ENCODE results near the gene TNP2.
"Not testable (repeated sequence)": the region's sequence is repeated elsewhere in the genome, so short reads cannot be mapped to it uniquely, and the experiment has no call there.

The TNP2 gene

DNA sequence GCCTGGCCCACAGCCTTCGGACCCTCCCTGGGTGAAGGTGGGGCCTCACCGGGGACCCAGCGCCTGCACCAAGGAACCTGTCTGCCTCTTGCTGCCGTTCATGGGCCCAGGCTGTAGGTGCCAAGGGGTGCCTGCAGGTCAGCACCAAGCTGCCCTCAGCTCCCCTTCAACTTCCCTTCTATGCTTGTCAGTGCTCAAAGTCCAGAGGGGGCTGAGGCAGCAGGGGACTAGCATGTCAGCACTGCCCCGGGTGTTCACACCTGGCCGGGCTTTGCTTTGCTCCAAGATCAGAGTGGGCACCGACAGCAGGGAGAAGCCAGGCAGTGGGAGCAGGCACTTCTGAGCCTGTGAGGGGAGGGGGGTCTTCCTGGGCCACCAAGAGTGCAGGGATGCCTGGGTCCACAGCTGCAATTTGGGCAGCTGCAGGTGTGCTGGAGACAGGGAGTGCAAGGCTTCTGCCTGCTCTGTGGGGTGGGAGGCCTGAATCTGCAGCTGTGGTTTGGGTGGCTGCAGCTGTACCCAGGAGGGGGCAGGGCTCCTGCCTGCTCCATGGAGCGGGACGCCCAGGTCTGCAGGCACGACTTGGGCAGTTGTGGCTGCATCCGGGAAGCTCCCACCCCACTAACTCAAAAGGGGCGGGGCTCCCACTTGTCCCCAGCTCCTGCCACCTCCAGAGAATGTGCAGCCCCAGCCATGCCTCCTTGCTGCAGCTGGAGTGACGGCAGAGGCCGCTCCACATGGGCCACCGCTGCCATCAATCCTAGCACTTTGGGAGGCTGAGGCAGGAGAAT is 39.6 kb upstream of the TNP2 start:
- H3K4me3 ChIP-seq (ENCODE audit: low read length) = no peak overlapping the region
- no peaks in the 10 kb centered on the region for H3K27me3 ChIP-seq (ENCODE audit: insufficient read depth, low read length)
- WGBS = 84% methylated on average over 15 of the region's 15 CpGs
- no peak overlapping the region for H3K9ac ChIP-seq (ENCODE audit: low read depth, low read length)
- H3K9me3 ChIP-seq (ENCODE audit: insufficient read depth, low read depth, low read length) = no peaks in the 10 kb centered on the region
- H3K4me1 ChIP-seq (ENCODE audit: insufficient read depth, low read length) = peaks cover 14% of the 10 kb centered on the region
- no peaks in the 10 kb centered on the region for H3K36me3 ChIP-seq (ENCODE audit: insufficient read depth, low read length)
- no peak overlapping the region for H3K27ac ChIP-seq (ENCODE audit: low read depth, low read length)

DNA sequence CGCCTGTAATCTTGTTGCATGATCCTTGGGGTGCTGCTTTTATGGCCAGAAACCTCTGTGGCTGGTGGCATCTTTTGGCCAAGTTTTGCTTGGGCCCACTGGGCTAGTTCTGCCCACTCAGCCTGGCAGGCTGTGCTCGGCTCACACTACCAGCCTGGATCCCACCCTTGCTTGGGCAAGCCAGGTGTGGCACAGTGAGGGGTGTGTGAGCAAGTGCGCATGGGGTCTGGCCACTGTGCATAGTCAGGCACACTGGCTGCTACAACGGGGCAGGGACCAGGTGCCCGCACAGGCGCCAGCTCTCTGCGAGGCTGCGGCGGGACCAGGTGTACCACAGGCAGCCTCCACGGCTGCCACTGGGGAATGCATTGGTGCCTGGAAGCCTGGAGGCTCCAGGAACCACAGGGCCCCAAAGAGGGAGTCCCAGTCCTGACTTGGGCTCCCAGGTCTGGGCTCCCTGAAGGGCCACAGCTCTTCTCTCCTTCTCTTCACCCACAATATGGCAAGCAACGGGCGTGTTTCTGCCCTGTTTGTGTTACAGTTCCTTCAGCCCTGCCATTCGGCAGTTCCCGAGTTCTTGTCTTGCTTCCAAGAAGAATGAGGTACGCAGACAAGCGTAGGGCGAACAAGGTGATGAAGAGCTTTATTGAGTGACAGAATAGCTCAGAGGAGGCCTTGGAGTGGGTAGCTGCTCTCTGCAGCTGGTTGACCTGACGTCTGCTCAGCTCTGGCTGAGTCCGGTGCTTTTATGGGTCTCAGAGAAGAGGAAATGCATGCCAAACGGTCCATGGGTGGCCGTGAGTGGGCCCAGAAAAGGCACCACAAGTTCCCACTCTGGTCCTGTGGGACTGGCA is 38.7 kb upstream of the TNP2 start:
- no peaks in the 10 kb centered on the region for H3K27me3 ChIP-seq (ENCODE audit: insufficient read depth, low read length)
- H3K9ac ChIP-seq (ENCODE audit: low read depth, low read length) = no peak overlapping the region
- no peaks in the 10 kb centered on the region for H3K36me3 ChIP-seq (ENCODE audit: insufficient read depth, low read length)
- no peak overlapping the region for H3K27ac ChIP-seq (ENCODE audit: low read depth, low read length)
- 91% methylated on average over 21 of the region's 21 CpGs for WGBS
- H3K4me1 ChIP-seq (ENCODE audit: insufficient read depth, low read length) = peaks cover 5% of the 10 kb centered on the region
- no peaks in the 10 kb centered on the region for H3K9me3 ChIP-seq (ENCODE audit: insufficient read depth, low read depth, low read length)
- no peak overlapping the region for H3K4me3 ChIP-seq (ENCODE audit: low read length)

DNA sequence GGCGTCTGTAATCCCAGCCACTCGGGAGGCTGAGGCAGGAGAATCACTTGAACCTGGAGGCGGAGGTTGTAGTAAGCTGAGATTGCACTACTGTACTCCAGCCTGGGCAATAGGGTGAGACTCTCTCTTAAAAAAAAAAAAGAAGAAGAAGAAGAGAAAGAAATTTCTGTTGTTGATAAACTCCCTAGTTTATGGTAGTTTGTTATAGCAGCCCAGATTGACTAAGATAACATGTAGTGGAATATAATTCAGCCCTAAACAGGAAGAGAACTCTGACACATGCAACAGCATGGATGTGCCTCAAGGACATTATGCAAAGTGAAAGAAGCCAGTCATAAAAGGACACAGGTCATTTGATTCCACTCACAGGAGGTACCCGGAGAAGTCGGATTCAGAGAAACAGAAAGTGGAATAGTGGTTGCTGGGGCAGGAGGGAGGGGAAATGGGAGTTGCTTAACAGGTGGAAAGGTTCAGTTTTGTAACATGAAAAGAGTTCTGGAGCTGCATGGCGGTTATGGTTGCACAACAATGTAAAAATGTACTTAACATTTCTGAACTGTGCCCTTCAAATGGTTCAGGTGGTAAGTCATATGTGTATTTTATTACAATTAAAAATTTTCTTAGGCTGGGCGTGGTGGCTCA is 38.0 kb upstream of the TNP2 start:
- Histone ChIP-seq H3K27ac (ENCODE audit: low read depth, low read length) (no peak overlapping the region), H3K9me3 (ENCODE audit: insufficient read depth, low read depth, low read length) (no peaks in the 10 kb centered on the region), H3K9ac (ENCODE audit: low read depth, low read length) (no peak overlapping the region), H3K36me3 (ENCODE audit: insufficient read depth, low read length) (no peaks in the 10 kb centered on the region), H3K4me3 (ENCODE audit: low read length) (no peak overlapping the region), H3K27me3 (ENCODE audit: insufficient read depth, low read length) (no peaks in the 10 kb centered on the region), H3K4me1 (ENCODE audit: insufficient read depth, low read length) (no peaks in the 10 kb centered on the region)
- WGBS = 87% methylated on average over 7 of the region's 7 CpGs

DNA sequence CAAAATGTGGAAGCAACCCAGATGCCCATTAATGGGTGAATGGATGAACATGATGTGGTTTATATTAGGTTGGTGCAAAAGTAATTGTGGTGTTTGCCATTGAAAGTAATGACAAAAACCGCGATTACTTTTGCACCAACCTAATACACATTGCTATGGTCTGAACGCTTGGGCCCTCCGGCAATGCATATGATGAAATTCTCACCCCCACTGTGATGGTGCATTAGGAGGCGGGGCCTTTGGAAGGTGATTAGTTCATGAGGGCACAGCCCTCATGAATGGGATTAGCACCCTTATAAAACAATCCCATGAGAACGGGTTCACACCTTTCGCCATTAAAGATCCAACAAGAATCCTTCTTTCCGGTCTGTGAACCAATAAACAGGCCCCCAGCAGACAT is 37.3 kb upstream of the TNP2 start:
- Histone ChIP-seq H3K9me3 (ENCODE audit: insufficient read depth, low read depth, low read length) (no peaks in the 10 kb centered on the region), H3K27ac (ENCODE audit: low read depth, low read length) (no peak overlapping the region), H3K36me3 (ENCODE audit: insufficient read depth, low read length) (no peaks in the 10 kb centered on the region), H3K4me1 (ENCODE audit: insufficient read depth, low read length) (no peaks in the 10 kb centered on the region), H3K9ac (ENCODE audit: low read depth, low read length) (no peak overlapping the region), H3K4me3 (ENCODE audit: low read length) (no peak overlapping the region), H3K27me3 (ENCODE audit: insufficient read depth, low read length) (no peaks in the 10 kb centered on the region)
- WGBS = 76% methylated on average over 5 of the region's 8 CpGs

DNA sequence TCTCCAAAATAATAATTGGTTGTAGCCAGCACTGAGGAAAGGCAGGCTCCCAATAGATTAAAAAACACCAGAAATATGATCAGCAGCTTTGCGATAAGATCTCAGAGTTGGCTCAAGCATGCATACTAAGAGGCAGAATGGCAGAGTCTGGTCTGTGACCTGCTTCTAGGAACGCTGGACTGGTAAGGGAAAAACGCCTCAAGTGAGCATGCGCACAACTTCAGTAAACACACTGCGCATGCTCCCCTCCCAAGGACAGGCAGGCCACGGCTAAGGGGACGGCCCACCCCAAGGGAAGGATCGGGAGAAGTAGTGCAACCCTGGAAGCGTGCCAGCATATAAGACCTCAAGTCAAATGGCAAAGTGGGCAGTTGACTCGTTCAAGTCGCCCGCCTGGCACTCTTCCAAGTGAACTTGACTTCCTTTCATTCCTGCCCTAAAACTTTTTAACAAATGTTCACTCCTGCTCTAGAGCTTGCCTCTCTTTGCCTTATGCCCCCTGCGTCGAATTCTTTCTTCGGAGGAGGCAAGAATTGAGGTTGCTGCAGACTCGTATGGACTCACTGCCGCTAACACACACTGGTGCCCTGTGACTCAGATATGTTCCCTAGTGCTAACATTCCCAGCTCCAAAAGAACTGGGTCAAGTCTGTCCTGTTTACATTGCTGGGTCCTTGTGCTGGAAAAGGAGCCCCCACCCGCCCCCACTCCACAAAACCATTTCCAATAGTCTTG is 34.4 kb upstream of the TNP2 start:
- no peaks in the 10 kb centered on the region for H3K36me3 ChIP-seq (ENCODE audit: insufficient read depth, low read length)
- WGBS = 93% methylated on average over 18 of the region's 18 CpGs
- no peaks in the 10 kb centered on the region for H3K27me3 ChIP-seq (ENCODE audit: insufficient read depth, low read length)
- H3K9ac ChIP-seq (ENCODE audit: low read depth, low read length) = no peak overlapping the region
- H3K4me1 ChIP-seq (ENCODE audit: insufficient read depth, low read length) = no peaks in the 10 kb centered on the region
- H3K27ac ChIP-seq (ENCODE audit: low read depth, low read length) = no peak overlapping the region
- no peaks in the 10 kb centered on the region for H3K9me3 ChIP-seq (ENCODE audit: insufficient read depth, low read depth, low read length)
- no peak overlapping the region for H3K4me3 ChIP-seq (ENCODE audit: low read length)

DNA sequence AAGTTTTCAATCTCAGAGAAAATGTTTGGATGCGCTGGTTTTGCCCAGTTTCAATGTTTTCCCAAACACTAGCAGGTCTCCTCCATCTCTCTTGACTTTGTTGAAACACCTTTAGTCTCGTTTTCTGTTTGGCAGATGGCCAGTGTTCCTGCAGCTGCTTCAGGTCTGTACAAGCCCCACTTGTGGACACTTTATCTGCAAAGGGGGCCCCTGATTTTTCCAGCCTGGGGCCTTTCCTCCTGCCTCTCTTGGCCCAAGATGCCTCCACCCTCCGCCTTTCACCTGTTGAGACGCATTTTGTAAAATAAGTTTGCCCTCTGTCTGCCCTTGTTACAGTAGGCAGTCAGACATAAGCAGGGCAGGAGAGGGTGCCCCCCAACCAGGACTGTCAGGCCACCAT is 33.9 kb upstream of the TNP2 start:
- no peaks in the 10 kb centered on the region for H3K36me3 ChIP-seq (ENCODE audit: insufficient read depth, low read length)
- H3K9ac ChIP-seq (ENCODE audit: low read depth, low read length) = no peak overlapping the region
- 96% methylated on average over 4 of the region's 4 CpGs for WGBS
- no peaks in the 10 kb centered on the region for H3K4me1 ChIP-seq (ENCODE audit: insufficient read depth, low read length)
- H3K27ac ChIP-seq (ENCODE audit: low read depth, low read length) = no peak overlapping the region
- no peaks in the 10 kb centered on the region for H3K9me3 ChIP-seq (ENCODE audit: insufficient read depth, low read depth, low read length)
- H3K4me3 ChIP-seq (ENCODE audit: low read length) = no peak overlapping the region
- no peaks in the 10 kb centered on the region for H3K27me3 ChIP-seq (ENCODE audit: insufficient read depth, low read length)

DNA sequence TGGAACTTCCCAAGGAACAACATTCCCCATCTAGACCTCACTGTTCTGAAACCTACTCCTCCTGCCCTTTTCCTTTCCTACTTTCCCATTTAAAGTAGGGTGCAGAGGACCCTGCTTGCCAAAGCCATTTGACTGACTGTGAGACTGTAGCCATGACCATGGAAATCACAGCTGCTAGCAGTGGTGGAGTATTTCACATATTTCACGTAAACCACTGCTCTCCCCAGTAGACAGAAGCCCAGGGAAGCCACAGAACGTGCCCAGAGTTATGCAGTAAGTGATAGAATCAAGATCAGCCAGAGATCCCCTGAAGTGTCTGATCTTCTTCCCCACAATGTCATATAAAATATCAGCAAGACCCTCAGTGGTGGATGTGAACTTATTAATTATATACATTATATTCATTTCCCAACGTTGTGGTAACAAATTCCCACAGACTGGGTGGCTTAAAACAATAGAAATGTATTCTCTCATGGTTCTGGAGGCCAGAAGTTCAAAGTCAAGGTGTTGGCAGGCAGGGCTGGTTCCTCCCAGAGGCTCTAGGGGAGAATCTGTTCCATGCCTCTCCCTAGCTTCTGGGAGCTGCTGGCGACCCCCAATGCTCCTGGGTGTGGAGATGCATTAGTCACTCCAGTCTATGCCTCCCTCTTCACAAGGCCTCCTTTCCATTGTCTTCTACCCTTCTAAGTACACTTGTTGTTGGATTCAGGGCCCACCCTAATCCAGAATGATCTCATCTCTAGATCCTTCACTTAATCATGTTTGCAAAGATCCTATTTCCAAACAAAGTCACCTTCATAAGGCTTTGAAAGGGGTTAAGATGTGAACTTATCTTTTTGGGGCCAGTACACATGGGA is 32.7 kb upstream of the TNP2 start:
- H3K27me3 ChIP-seq (ENCODE audit: insufficient read depth, low read length) = no peaks in the 10 kb centered on the region
- peaks cover 10% of the 10 kb centered on the region for H3K4me1 ChIP-seq (ENCODE audit: insufficient read depth, low read length)
- H3K9ac ChIP-seq (ENCODE audit: low read depth, low read length) = no peak overlapping the region
- H3K9me3 ChIP-seq (ENCODE audit: insufficient read depth, low read depth, low read length) = no peaks in the 10 kb centered on the region
- H3K4me3 ChIP-seq (ENCODE audit: low read length) = no peak overlapping the region
- H3K27ac ChIP-seq (ENCODE audit: low read depth, low read length) = no peak overlapping the region
- 85% methylated on average over 4 of the region's 4 CpGs for WGBS
- no peaks in the 10 kb centered on the region for H3K36me3 ChIP-seq (ENCODE audit: insufficient read depth, low read length)

DNA sequence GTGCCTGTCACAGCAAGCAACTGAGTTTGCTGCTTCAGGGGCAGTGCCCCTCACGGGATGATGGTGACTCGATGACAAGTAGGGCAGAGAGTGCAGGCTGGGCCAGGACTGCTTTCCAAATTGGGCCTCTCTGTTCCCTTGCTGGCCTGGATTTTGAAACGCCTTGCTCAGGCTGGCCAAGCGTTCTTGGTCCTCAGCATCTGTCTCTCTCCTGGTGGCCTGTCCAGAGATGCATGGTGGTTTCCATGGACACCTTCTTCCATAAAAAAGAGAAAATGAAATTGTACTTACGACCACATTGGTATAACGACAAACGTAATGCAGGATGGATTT is 31.4 kb upstream of the TNP2 start:
- H3K27ac ChIP-seq (ENCODE audit: low read depth, low read length) = no peak overlapping the region
- H3K27me3 ChIP-seq (ENCODE audit: insufficient read depth, low read length) = no peaks in the 10 kb centered on the region
- H3K4me1 ChIP-seq (ENCODE audit: insufficient read depth, low read length) = peaks cover 17% of the 10 kb centered on the region
- H3K4me3 ChIP-seq (ENCODE audit: low read length) = no peak overlapping the region
- 88% methylated on average over 7 of the region's 7 CpGs for WGBS
- no peaks in the 10 kb centered on the region for H3K9me3 ChIP-seq (ENCODE audit: insufficient read depth, low read depth, low read length)
- no peaks in the 10 kb centered on the region for H3K36me3 ChIP-seq (ENCODE audit: insufficient read depth, low read length)
- H3K9ac ChIP-seq (ENCODE audit: low read depth, low read length) = no peak overlapping the region

DNA sequence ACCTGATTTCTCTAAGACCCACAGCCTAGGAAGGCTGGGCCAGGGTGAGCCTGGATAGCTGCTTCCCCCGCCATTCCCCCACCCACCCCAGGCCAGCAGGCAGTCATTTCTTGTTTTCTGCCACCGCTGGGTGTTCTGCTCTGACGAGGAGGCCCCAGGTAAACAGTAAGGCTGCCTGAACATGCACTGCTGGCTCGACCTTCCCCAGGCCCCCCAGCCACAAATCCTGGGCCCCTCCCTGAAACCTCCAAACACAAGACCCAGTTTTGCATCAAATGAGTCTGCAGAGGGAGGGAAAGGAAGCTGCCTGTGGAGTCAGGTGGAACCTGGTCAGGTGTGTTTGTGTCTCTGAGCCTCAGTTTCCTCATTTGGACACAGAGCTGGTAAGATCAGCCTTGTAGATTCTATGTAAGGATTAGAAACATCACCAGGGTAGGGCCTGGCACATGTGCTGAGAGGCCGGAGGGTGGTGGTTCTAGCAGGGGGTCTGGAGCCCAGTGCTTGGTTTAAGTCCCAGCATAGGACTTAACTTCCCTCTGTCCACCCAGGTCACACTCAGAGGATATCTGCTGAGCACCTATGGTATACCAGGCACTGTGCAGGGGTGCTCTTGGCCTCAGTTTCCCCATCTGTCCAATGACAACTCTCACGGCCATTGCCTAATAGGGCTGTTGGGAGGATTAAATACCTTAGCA is 30.9 kb upstream of the TNP2 start:
- Histone ChIP-seq H3K9me3 (ENCODE audit: insufficient read depth, low read depth, low read length) (no peaks in the 10 kb centered on the region), H3K9ac (ENCODE audit: low read depth, low read length) (no peak overlapping the region), H3K4me3 (ENCODE audit: low read length) (no peak overlapping the region), H3K36me3 (ENCODE audit: insufficient read depth, low read length) (no peaks in the 10 kb centered on the region), H3K27me3 (ENCODE audit: insufficient read depth, low read length) (no peaks in the 10 kb centered on the region), H3K4me1 (ENCODE audit: insufficient read depth, low read length) (peaks cover 17% of the 10 kb centered on the region), H3K27ac (ENCODE audit: low read depth, low read length) (no peak overlapping the region)
- WGBS = 82% methylated on average over 6 of the region's 6 CpGs

DNA sequence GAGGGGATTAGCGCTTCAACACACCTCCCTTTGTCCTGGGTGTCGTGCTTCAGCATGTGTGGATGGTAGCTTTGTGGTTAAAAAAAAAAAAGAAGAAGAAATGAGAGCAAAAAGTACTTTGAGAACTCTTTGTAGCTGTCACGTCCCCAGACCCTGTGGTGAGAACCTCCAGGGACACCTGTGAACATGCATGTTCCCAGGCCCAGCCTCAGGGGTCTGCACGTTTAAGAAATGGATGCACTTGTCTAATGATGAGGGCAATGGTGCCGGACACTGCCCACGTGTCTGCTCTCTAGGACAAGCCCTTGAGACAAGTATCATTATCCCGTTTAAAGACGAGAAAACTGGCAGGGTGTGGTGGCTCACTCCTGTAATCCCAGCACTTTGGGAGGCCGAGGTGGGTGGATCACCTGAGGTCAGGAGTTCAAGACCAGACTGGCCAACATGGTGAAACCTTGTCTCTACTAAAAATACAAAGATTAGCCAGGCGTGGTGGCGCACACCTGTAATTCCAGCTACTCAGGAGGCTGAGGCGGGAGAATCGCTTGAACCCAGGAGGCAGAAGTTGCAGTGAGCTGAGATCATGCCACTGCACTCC is 29.9 kb upstream of the TNP2 start:
- not testable (repeated sequence) for H3K27me3 ChIP-seq (ENCODE audit: insufficient read depth, low read length); H3K36me3 ChIP-seq (ENCODE audit: insufficient read depth, low read length); H3K9me3 ChIP-seq (ENCODE audit: insufficient read depth, low read depth, low read length); H3K4me3 ChIP-seq (ENCODE audit: low read length); H3K9ac ChIP-seq (ENCODE audit: low read depth, low read length); H3K27ac ChIP-seq (ENCODE audit: low read depth, low read length)
- H3K4me1 ChIP-seq (ENCODE audit: insufficient read depth, low read length) = peaks cover 17% of the 10 kb centered on the region
- WGBS = 91% methylated on average over 13 of the region's 13 CpGs

All from HUES64 (cell line).